Suprapubic skin (tissue), 4 donors: ENCODE results near the gene NIPBL. TPM values are rescaled to one million over a fixed set of nuclear protein-coding genes. Genes with fewer than 3 reads are reported as not detected.
"Not testable (repeated sequence)": the region's sequence is repeated elsewhere in the genome, so short reads cannot be mapped to it uniquely, and the experiment has no call there.

ENCODE experiments used
- DNase-seq, 2 donors: peaks; one replicate each; pipeline ENCODE4 v3.0.0-alpha.2; 2019; ENCODE audit warnings: low spot score in 2 of 2
- H3K27ac ChIP-seq: fragments of 200-600 bp; sonication (generic); one replicate; pipeline ENCODE4 v1.5.1; 2019
- H3K27me3 ChIP-seq: fragments of 200-600 bp; sonication (generic); one replicate; pipeline ENCODE4 v1.5.1; 2019
- H3K36me3 ChIP-seq: fragments of 200-600 bp; sonication (generic); one replicate; pipeline ENCODE4 v1.5.1; 2019
- H3K4me1 ChIP-seq: fragments of 200-600 bp; sonication (generic); one replicate; pipeline ENCODE4 v1.5.1; 2019
- H3K4me3 ChIP-seq: fragments of 200-600 bp; sonication (generic); one replicate; pipeline ENCODE4 v1.5.1; 2019; ENCODE audit warnings: mild to moderate bottlenecking
- H3K9me3 ChIP-seq: fragments of 200-600 bp; sonication (generic); one replicate; pipeline ENCODE4 v1.5.1; 2019
- EP300 ChIP-seq: sonication (generic); formaldehyde crosslinking; IDR thresholded peaks from one replicate; pipeline ENCODE4 v1.6.1; 2017; ENCODE audit warnings: antibody characterized with exemption
- POLR2A ChIP-seq, 2 donors: fragments of 450-650 bp; IDR thresholded peaks; one replicate each; pipeline ENCODE4 v1.6.1; 2017; ENCODE audit warnings: antibody characterized with exemption in 2 of 2, mild to moderate bottlenecking in 2 of 2, moderate library complexity in 2 of 2
- POLR2AphosphoS5 ChIP-seq, 3 donors: sonication (generic); formaldehyde crosslinking; IDR thresholded peaks; one replicate each; pipeline ENCODE4 v1.6.1; 2017; ENCODE audit warnings: antibody characterized with exemption in 3 of 3
- WGBS: methylation state at CpG from one replicate; pipeline ENCODE4 v1.1.5; 2018; 5-methylcytosine and 5-hydroxymethylcytosine counted together
- total RNA-seq, 4 donors: library from RNA; depleted of rRNA; stranded (reverse); fragments of >200 nt; gene quantifications; one replicate each; pipeline ENCODE4 v1.1.0, GENCODE V29; 2016
- TF ChIP-seq, protein P1 (sequence below), 2 donors: fragments of 200-600 bp in 1 of 2; fragments of 450-650 bp in 1 of 2; sonication (generic) in 1 of 2; IDR thresholded peaks; one replicate each; pipeline ENCODE4 v1.5.1; 2016 to 2019; ENCODE audit warnings: antibody characterized with exemption in 2 of 2, mild to moderate bottlenecking in 1 of 2, moderate library complexity in 1 of 2

Gene NIPBL
- total RNA-seq, 4 donors from 2014 or later, result 40.3 to 123 (median 60.4) TPM

DNA sequence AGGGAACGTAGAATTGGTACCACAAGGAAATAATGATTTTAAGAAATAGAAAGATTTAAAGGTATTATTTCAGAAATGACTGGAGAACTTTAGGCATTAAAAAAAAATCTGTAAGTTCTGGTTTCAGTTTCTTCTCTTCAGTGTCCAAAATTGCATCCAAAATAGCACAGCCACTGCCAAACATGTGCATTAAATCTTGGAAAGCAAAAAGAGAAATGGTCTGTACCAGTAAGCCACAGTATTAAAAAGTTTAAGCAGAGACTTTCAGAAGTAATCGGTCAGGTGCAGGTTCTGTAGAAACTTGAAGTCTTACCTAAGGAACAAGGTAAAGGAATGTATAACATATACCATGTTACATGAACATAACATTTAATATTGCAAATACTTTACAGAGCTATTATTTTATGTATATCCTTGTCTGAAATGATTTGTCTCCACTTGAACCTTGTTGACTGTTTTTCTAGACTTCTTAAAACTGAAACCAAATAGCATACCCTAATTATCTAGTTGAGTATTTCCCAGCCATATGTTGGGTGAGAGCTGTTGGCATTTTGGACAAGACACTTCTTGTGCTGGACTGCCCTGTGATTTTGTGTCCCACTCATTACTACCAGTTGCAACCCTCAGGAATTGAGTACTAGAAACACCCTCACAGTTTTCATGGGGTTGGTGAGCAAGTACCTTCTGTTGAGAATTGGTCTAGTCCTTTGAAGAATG is 32.1 kb downstream of the NIPBL start:
- WGBS, result 56% methylated on average over 2 of the region's 2 CpGs
- peaks cover 22% of the 10 kb centered on the region for H3K4me1 ChIP-seq

GRCh38 chr5:36915653-36916052 is 39.1 kb downstream of the NIPBL start:
- TF ChIP-seq, protein P1, sequence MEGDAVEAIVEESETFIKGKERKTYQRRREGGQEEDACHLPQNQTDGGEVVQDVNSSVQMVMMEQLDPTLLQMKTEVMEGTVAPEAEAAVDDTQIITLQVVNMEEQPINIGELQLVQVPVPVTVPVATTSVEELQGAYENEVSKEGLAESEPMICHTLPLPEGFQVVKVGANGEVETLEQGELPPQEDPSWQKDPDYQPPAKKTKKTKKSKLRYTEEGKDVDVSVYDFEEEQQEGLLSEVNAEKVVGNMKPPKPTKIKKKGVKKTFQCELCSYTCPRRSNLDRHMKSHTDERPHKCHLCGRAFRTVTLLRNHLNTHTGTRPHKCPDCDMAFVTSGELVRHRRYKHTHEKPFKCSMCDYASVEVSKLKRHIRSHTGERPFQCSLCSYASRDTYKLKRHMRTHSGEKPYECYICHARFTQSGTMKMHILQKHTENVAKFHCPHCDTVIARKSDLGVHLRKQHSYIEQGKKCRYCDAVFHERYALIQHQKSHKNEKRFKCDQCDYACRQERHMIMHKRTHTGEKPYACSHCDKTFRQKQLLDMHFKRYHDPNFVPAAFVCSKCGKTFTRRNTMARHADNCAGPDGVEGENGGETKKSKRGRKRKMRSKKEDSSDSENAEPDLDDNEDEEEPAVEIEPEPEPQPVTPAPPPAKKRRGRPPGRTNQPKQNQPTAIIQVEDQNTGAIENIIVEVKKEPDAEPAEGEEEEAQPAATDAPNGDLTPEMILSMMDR (IDR thresholded peaks at IDR 0.05), result no peak
- TF ChIP-seq POLR2AphosphoS5 (IDR thresholded peaks at IDR 0.05) (no peak), POLR2A (IDR thresholded peaks at IDR 0.05) (no peak), EP300 (no peak)
- Histone ChIP-seq H3K9me3 (no peaks in the 10 kb centered on the region), H3K36me3 (no peaks in the 10 kb centered on the region), H3K4me1 (peaks cover 9% of the 10 kb centered on the region), H3K27ac (no peak overlapping the region), H3K27me3 (no peaks in the 10 kb centered on the region), H3K4me3 (no peak overlapping the region)
- DNase-seq, result no peak

More for the DNA sequence above, 32.1 kb downstream of the NIPBL start:
- TF ChIP-seq POLR2AphosphoS5 (IDR thresholded peaks at IDR 0.05) (no peak), EP300 (no peak), POLR2A (IDR thresholded peaks at IDR 0.05) (no peak)
- TF ChIP-seq, protein P1 (IDR thresholded peaks at IDR 0.05), result no peak
- H3K9me3 ChIP-seq, result no peaks in the 10 kb centered on the region
- H3K27ac ChIP-seq, result no peak overlapping the region
- no peaks in the 10 kb centered on the region for H3K36me3 ChIP-seq
- no peak overlapping the region for H3K4me3 ChIP-seq
- DNase-seq, result no peak
- H3K27me3 ChIP-seq, result no peaks in the 10 kb centered on the region

DNA sequence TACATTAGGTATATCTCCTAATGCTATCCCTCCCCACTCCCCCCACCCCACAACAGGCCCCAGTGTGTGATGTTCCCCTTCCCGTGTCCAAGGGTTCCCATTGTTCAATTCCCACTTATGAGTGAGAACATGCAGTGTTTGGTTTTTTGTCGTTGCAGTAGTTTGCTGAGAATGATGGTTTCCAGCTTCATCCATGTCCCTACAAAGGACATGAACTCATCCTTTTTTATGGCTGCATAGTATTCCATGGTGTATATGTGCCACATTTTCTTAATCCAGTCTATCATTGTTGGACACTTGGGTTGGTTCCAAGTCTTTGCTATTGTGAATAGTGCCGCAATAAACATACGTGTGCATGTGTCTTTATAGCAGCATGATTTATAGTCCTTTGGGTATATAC is 40.0 kb downstream of the NIPBL start:
- H3K27me3 ChIP-seq, H3K9me3 ChIP-seq, DNase-seq, H3K36me3 ChIP-seq, H3K4me1 ChIP-seq, H3K4me3 ChIP-seq, H3K27ac ChIP-seq: not testable (repeated sequence)
- 99% methylated on average over 4 of the region's 4 CpGs for WGBS

DNA sequence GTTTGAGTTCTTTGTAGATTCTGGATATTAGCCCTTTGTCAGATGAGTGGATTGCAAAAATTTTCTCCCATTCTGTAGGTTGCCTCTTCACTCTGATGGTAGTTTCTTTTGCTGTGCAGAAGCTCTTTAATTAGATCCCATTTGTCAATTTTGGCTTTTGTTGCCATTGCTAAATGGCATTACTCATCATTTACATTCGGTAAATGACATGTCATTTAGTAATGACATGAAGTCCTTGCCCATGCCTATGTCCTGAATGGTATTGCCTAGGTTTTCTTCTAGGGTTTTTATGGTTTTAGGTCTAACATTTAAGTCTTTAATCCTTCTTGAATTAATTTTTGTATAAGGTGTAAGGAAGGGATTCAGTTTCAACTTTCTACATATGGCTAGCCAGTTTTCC is 40.8 kb downstream of the NIPBL start:
- H3K9me3 ChIP-seq, H3K4me3 ChIP-seq, H3K36me3 ChIP-seq, DNase-seq, H3K4me1 ChIP-seq, H3K27ac ChIP-seq, H3K27me3 ChIP-seq: not testable (repeated sequence)
- 79% methylated on average over 1 of the region's 1 CpG for WGBS

DNA sequence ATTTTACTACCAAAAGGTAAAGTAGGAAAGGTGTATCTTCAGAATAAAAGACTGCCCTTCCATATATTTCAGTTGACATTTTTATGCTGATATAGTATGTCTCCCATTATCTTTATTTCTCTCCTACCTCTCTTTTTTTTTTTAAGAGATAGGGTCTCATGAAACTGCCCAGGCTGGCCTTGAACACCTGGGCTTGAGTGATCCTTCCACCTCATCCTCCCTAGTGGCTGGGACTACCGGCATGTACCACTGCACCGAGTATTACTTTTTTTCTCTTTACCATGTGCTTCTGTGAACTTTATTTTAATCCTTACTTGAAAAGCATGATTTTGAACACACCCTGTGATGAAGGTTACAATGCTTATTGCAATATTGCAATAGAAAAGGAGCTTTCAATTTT is 42.7 kb downstream of the NIPBL start:
- Histone ChIP-seq H3K27me3 (no peaks in the 10 kb centered on the region), H3K36me3 (no peaks in the 10 kb centered on the region), H3K9me3 (no peaks in the 10 kb centered on the region), H3K4me3 (no peak overlapping the region), H3K27ac (no peak overlapping the region), H3K4me1 (peaks cover 5% of the 10 kb centered on the region)
- DNase-seq, result no peak
- no peak for TF ChIP-seq POLR2AphosphoS5 (IDR thresholded peaks at IDR 0.05)
- TF ChIP-seq EP300, result no peak
- TF ChIP-seq, protein P1 (IDR thresholded peaks at IDR 0.05), result no peak
- no peak for TF ChIP-seq POLR2A (IDR thresholded peaks at IDR 0.05)
- WGBS, result 67% methylated on average over 2 of the region's 2 CpGs

GRCh38 chr5:36919650-36920049 is 43.1 kb downstream of the NIPBL start:
- H3K36me3 ChIP-seq, result no peaks in the 10 kb centered on the region
- H3K4me3 ChIP-seq, result no peak overlapping the region
- peaks cover 5% of the 10 kb centered on the region for H3K4me1 ChIP-seq
- H3K9me3 ChIP-seq, result no peaks in the 10 kb centered on the region
- DNase-seq, result no peak
- H3K27ac ChIP-seq, result no peak overlapping the region
- no peaks in the 10 kb centered on the region for H3K27me3 ChIP-seq
- TF ChIP-seq POLR2AphosphoS5 (IDR thresholded peaks at IDR 0.05) (no peak), EP300 (no peak), POLR2A (IDR thresholded peaks at IDR 0.05) (no peak)
- TF ChIP-seq, protein P1 (IDR thresholded peaks at IDR 0.05), result no peak
